Left renal cortex interstitium (tissue), 4 donors: Measurements from ENCODE around the gene AP2A2. TPM values are rescaled to one million over a fixed set of nuclear protein-coding genes. Genes with fewer than 3 reads are reported as not detected.

ENCODE experiments used
- DNase-seq, 4 donors: peaks; one replicate each; pipeline ENCODE4 v3.0.0-alpha.2; 2013; ENCODE audit warnings: low read depth in 4 of 4, low spot score in 2 of 4, missing footprints in 1 of 4
- polyA plus RNA-seq, 4 donors: library from polyadenylated mRNA; unstranded; fragments of 120-200 nt; gene quantifications; one replicate each; pipeline ENCODE4 v1.2.1, GENCODE V29; 2013; ENCODE audit not compliant: insufficient read length in 4 of 4

AP2A2 gene
- polyA plus RNA-seq, 4 donors = 95.7 to 134 (median 108) TPM

DNA sequence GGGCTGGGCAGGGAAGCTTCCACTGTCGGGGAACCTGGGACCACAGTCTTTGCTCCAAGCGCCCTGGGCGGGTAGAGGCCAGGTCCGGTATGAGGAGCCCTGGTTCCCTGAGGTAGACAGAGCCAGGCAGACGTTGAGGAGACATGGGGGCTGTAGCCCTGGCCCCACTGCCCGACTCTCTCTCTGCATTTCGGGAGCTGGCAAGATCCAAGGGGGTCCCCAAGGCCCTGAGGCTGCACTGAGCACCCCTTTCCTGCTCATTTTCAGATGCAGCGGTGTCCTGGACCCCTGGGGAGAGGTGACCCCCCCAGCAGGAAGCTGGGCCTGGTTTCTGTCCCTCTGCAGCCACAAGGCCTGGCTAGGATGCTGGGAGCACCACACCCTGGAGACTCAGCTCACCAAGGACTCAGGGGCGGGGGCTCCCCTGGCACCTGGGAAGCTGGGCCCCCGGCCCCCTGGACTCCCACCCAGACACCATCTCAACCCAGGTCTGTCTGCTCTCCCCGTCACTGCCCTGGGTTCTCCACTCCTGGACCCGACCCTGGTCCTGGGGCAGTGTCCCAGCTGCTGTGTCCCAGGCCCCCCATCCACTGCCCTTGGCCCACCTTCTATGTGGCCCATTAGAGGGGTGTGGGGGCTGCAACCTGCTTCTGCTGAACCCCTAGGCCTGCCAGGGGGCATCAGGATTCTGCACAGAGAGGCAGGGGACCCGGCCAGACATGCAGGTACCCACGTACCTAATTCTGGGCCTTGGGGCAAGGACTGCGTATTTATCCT, 125.9 kb downstream of the AP2A2 start:
- no peak for DNase-seq

DNA sequence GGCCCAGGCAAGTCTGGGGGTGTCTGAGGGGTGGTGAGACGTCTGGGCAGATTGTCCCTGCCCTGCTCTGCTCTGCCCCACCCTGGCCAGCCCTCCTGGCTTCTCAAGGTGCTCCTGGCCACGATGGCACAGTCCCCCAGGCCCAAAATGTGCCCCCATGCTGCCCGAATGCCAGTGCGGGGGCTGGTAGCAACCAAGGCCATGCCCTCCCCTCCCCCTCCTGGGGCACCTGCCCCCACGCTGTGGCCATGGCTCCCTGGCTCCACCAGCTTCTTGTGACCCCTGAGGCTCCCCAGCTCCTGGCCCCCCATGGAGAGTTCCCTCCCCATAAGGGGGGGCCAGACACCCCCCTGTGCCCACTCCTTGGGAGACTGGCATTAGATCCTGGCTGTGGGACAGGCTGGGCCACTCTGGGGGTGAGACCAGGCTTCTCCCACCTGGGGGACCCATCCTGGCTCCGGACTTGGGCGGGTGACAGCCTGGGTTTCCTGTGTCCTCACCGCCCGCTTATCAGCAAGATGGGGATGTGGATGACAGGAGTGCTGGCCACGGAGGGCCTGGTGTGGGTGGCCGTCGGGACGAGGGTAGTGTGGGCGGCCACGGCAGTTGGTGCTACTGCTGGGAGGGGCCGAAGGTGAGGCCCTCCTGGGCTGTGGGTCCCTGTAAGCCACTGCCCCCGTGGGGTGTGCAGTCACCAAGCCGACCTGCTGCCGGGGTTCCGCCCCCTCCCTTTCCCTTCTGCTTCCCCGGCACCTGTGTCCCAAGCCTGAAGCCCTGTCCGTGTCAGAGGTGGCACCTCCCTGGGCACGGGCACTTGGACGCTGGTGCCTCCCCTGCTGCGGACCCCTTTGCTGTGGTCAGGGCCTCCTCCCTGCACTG, 126.7 kb downstream of the AP2A2 start:
- DNase-seq = no peak

GRCh38 chr11:1053121-1053901, 127.6 kb downstream of the AP2A2 start:
- no peak for DNase-seq

DNA sequence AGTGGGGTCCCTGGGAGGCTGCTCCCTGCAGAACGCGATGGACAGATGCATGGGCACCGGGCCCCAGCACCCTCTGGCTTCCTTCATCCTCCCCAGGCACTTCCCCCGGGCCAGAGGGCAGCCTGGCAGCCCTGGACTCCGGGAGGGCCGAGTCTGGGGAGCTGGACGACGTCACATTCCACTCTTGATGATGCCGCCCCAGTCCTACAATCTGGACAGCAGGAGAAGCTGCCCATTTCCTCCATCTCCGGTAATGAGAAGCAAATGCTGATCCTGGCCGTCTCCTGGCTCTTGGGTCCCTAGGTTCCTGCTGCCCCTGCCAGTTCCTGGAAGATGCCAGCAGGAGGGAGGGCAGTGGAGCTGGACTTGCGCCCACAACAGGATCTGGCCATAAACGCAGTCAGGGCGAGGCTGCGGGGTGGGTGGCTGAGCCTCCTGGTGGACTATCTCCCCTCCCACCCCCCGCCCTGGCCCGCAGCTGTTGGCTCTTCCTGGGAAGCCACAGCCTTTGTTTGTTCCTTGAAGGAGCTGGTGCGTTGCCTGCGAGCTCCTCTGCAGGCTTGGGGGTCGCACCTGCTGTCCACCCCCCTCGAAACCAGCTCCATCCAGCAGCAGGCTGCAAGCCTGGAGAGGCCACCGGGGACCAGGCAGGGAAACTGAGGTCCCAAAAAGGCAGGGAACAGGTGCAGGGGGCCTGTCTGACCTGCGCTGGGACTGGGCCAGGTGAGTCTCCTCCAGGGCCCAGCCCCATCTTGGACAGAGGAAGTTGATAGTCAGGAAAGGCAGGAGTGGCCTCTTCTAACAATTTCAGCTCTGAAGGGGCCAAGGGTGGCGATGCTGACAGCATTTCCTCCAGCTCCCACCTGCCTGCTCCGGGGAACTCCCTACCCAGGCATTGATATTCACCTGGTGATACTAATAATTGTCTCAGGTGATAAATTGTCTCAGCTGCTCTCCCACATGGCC, 128.8 kb downstream of the AP2A2 start:
- no peak for DNase-seq

DNA sequence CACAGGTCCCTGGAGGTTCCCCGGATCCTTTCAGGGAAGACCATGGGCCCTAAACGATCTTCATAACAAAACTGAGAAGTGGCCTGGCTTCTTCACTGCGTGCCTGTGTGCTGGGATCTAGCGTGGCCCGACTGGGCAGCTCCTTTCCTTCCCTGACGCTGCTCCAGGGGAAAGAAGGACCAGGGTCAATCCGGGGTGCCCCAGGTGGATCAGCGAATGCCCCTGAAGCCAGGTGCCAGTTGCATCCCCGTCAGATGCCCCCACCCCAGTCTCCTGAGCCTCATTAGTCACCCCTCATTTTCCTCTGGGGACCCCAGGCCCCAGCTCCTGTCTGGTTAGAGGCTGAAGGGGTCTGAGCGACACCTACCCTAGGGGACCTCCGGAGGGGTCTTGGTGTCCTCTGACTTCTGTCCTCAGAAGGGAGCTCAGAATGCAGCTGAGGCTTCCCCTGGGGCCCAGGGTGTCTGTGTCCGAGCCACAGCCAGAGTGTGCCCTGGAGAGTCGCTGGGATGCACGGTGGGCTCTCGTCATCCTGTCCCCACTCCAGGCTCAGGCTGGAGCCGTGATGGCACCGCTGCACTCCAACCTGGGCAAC, 129.5 kb downstream of the AP2A2 start:
- no peak for DNase-seq

GRCh38 chr11:1055990-1056771, 130.5 kb downstream of the AP2A2 start:
- DNase-seq = no peak

- DNase-seq = no peak
Measured at GRCh38 chr11:1057806-1058205, 132.1 kb downstream of the AP2A2 start.

DNA sequence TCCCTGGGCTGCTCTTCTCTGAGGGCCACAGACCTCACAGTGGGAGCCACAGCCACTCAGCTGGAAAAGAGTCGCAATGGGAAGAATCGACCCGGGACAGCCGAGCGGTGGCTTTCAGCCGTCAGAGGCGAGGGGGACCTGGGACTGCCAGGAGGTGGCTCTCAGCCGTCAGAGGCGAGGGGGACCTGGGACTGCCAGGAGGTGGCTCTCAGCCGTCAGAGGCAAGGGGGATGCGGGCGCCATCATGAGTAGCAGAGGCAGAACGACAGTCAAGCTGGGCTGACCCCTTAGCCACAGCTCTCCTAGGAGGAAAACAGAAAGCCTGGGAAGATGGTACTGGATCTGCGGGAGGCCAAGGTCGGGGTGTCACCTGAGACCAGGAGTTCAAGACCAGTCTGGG, 134.1 kb downstream of the AP2A2 start:
- no peak for DNase-seq

- no peak for DNase-seq
Measured at GRCh38 chr11:1060410-1060809, 134.7 kb downstream of the AP2A2 start.

DNA sequence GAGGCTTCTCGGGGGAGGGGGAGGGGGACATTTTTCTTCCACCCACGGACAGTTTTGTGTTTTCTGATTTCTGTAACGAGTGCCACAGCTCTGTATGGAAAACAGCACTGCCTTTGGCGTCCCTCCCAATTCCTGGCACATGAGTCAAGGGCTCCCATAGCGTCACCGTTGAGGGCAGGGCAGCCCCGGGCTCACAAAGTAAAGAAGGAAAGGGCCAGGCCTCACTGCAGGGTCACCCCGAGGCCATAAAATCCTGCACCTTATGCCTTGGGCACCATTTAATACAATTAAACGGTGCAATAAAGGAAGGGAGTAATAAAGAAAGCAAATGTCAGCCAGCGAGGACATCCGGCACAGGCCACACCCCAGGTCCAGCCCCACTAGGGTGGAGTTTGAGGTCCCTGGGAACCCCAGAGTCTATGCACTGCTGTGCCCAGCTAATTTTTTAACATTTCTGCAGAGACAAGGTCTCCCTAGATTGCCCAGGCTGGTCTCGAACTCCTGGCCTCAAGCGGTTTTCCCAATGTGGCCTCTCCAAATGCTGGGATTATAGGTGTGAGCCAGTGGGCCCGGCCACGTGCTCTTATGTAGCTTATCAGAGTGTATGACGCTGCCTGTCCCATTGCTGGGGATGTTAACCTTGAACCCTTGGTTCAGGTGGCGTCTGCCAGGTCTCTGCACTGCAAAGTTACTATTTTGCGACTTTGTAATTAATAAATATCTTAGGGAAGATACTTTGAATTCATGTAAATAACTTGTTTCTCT, 135.4 kb downstream of the AP2A2 start:
- DNase-seq = no peak

Other genes with a start within 250 kb of the AP2A2 start
- gene DEAF1, start 230.6 kb upstream of the AP2A2 start, polyA plus RNA-seq = 10 to 100 TPM; 44.7 to 57.7 (median 51.1) TPM
- gene TMEM80, start 230.1 kb upstream of the AP2A2 start, polyA plus RNA-seq = 10 to 100 TPM; 36.1 to 56.7 (median 46.3) TPM
- gene EPS8L2, start 219.6 kb upstream of the AP2A2 start, polyA plus RNA-seq = 100 to 1,000 TPM; 104 to 161 (median 139) TPM
- gene TALDO1, start 178.4 kb upstream of the AP2A2 start, polyA plus RNA-seq = 100 to 1,000 TPM; 123 to 164 (median 136) TPM
- 100 to 1,000 TPM in 1 of 4 donors, 10 to 100 TPM in 3; 55.3 to 115 (median 84.8) TPM for gene GATD1, start 148.4 kb upstream of the AP2A2 start, polyA plus RNA-seq
- gene CEND1, start 135.8 kb upstream of the AP2A2 start, polyA plus RNA-seq = 1 to 10 TPM in 2 of 4 donors, under 1 TPM in 2; 0.28 to 1.3 (median 0.99) TPM
- 10 to 100 TPM; 13.1 to 24.3 (median 18.6) TPM for gene SLC25A22, start 127.6 kb upstream of the AP2A2 start, polyA plus RNA-seq
- 10 to 100 TPM in 3 of 4 donors, 1 to 10 TPM in 1; 6.7 to 17.8 (median 12.9) TPM for gene PIDD1, start 120.6 kb upstream of the AP2A2 start, polyA plus RNA-seq
- 1,000 to 10,000 TPM in 3 of 4 donors, 100 to 1,000 TPM in 1; 903 to 1,462 (median 1,115) TPM for gene RPLP2, start 115.9 kb upstream of the AP2A2 start, polyA plus RNA-seq
- 10 to 100 TPM; 38.2 to 87.6 (median 68.0) TPM for gene PNPLA2, start 107.0 kb upstream of the AP2A2 start, polyA plus RNA-seq
- gene CRACR2B, start 98.0 kb upstream of the AP2A2 start, polyA plus RNA-seq = 10 to 100 TPM in 3 of 4 donors, 1 to 10 TPM in 1; 9.8 to 20.8 (median 17.2) TPM
- gene CD151, start 92.9 kb upstream of the AP2A2 start, polyA plus RNA-seq = 100 to 1,000 TPM; 192 to 238 (median 217) TPM
- 100 to 1,000 TPM in 2 of 4 donors, 10 to 100 TPM in 2; 84.8 to 149 (median 111) TPM for gene POLR2L, start 83.3 kb upstream of the AP2A2 start, polyA plus RNA-seq
- gene TSPAN4, start 83.0 kb upstream of the AP2A2 start, polyA plus RNA-seq = 10 to 100 TPM; 65.9 to 94.9 (median 76.6) TPM
- gene CHID1, start 15.1 kb upstream of the AP2A2 start, polyA plus RNA-seq = 100 to 1,000 TPM; 108 to 134 (median 117) TPM
- 10 to 100 TPM in 2 of 4 donors, 1 to 10 TPM in 2; 5.7 to 56.0 (median 20.3) TPM for gene MUC6, start 110.8 kb downstream of the AP2A2 start, polyA plus RNA-seq
- under 1 TPM in 3 of 4 donors, not detected in 1; 0.08 to 0.30 (median 0.14) TPM for gene MUC2, start 149.0 kb downstream of the AP2A2 start, polyA plus RNA-seq
- gene MUC5AC, start 232.1 kb downstream of the AP2A2 start, polyA plus RNA-seq = under 1 TPM in 2 of 4 donors, not detected in 2; 0.01 to 0.02 TPM